GM10266 (cell line): ENCODE results near the gene CYYR1.

Experiments used
- DNase-seq: peaks from one replicate; pipeline ENCODE4 v3.0.0; 2012; ENCODE audit errors: extremely low spot score
- TF ChIP-seq, protein P1 (sequence below): IDR thresholded peaks from 2 replicates; pipeline ENCODE4 v1.5.1; 2012; ENCODE audit warnings: mild to moderate bottlenecking, low read depth; ENCODE audit not compliant: control insufficient read depth, insufficient read depth; ENCODE audit errors: missing control alignments

The CYYR1 gene

GRCh38 chr21:26444646-26445045, 128.4 kb downstream of the CYYR1 start:
- TF ChIP-seq, protein P1, sequence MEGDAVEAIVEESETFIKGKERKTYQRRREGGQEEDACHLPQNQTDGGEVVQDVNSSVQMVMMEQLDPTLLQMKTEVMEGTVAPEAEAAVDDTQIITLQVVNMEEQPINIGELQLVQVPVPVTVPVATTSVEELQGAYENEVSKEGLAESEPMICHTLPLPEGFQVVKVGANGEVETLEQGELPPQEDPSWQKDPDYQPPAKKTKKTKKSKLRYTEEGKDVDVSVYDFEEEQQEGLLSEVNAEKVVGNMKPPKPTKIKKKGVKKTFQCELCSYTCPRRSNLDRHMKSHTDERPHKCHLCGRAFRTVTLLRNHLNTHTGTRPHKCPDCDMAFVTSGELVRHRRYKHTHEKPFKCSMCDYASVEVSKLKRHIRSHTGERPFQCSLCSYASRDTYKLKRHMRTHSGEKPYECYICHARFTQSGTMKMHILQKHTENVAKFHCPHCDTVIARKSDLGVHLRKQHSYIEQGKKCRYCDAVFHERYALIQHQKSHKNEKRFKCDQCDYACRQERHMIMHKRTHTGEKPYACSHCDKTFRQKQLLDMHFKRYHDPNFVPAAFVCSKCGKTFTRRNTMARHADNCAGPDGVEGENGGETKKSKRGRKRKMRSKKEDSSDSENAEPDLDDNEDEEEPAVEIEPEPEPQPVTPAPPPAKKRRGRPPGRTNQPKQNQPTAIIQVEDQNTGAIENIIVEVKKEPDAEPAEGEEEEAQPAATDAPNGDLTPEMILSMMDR = no peak
- DNase-seq = no peak

GRCh38 chr21:26443867-26444266, 129.2 kb downstream of the CYYR1 start:
- no peak for DNase-seq

DNA sequence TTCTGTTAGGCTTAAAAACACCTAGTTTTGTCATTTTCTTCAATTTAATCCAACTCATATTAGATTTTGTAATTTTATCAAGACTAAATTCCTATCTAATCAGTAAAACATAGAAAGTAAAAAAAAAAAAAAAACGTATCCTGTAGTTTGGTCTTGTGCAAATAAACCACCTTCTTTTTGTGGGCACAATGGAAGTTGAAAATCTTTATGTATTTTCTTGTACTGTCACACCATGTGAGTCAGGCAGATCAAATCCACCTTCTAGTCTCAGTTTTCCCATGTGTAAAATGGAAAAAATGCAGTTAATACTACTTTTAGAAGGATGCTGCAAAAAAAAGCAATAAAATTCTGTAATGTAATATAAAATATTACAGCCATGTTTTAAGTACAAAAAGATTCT, 129.8 kb downstream of the CYYR1 start:
- TF ChIP-seq, protein P1 = no peak
- DNase-seq = no peak

More at GRCh38 chr21:26443867-26444266, 129.2 kb downstream of the CYYR1 start:
- TF ChIP-seq, protein P1 = no peak

GRCh38 chr21:26441149-26441548, 131.9 kb downstream of the CYYR1 start:
- TF ChIP-seq, protein P1 = no peak
- no peak for DNase-seq

GRCh38 chr21:26438976-26439375, 134.1 kb downstream of the CYYR1 start:
- TF ChIP-seq, protein P1 = no peak
- no peak for DNase-seq

GRCh38 chr21:26437326-26438009, 135.6 kb downstream of the CYYR1 start:
- TF ChIP-seq, protein P1 = no peak
- DNase-seq = no peak

GRCh38 chr21:26433386-26433785, 139.7 kb downstream of the CYYR1 start:
- TF ChIP-seq, protein P1 = no peak
- no peak for DNase-seq
